RPMI7951 (cell line): Measurements from ENCODE around the gene TTLL9. TPM values are rescaled to one million over a fixed set of nuclear protein-coding genes. Genes with fewer than 3 reads are reported as not detected.

ENCODE experiments used
- DNase-seq: peaks from one replicate; pipeline ENCODE4 v3.0.0-alpha.2; 2012; ENCODE audit warnings: low read depth
- total RNA-seq: library from RNA; depleted of rRNA; stranded (reverse); fragments of >200 nt; shearing (Covaris generic); gene quantifications from 2 replicates; pipeline ENCODE4 v1.2.3, GENCODE V29; 2014

Gene TTLL9
- total RNA-seq, 1 experiment from 2014 or later = not detected

GRCh38 chr20:31879143-31879987, 8.9 kb downstream of the TTLL9 start:
- DNase-seq = peak; percentile 98

GRCh38 chr20:31881945-31882344, 11.5 kb downstream of the TTLL9 start:
- no peak for DNase-seq

- DNase-seq = no peak
These were observed 13.4 kb downstream of the TTLL9 start for GRCh38 chr20:31883829-31884228.

GRCh38 chr20:31890646-31891045, 20.2 kb downstream of the TTLL9 start:
- DNase-seq = no peak

GRCh38 chr20:31894980-31895675, 24.7 kb downstream of the TTLL9 start:
- DNase-seq = peak; percentile 67

GRCh38 chr20:31896049-31896448, 25.6 kb downstream of the TTLL9 start:
- no peak for DNase-seq

GRCh38 chr20:31897541-31897940, 27.1 kb downstream of the TTLL9 start:
- no peak for DNase-seq

- no peak for DNase-seq
These were observed 31.2 kb downstream of the TTLL9 start for GRCh38 chr20:31901615-31902014.

- no peak for DNase-seq
These were observed 33.4 kb downstream of the TTLL9 start for GRCh38 chr20:31903627-31904386.

- DNase-seq = no peak
These were observed 35.6 kb downstream of the TTLL9 start for GRCh38 chr20:31906001-31906400.

- DNase-seq = no peak
These were observed 36.6 kb downstream of the TTLL9 start for GRCh38 chr20:31907046-31907445.

GRCh38 chr20:31908016-31908415, 37.6 kb downstream of the TTLL9 start:
- DNase-seq = no peak

GRCh38 chr20:31908424-31908823, 38.0 kb downstream of the TTLL9 start:
- DNase-seq = no peak

GRCh38 chr20:31909253-31910070, 39.0 kb downstream of the TTLL9 start:
- DNase-seq = no peak

- DNase-seq = no peak
These were observed 39.8 kb downstream of the TTLL9 start for GRCh38 chr20:31910071-31910803.

GRCh38 chr20:31913431-31914157, 43.2 kb downstream of the TTLL9 start:
- no peak for DNase-seq

GRCh38 chr20:31914170-31914569, 43.7 kb downstream of the TTLL9 start:
- DNase-seq = no peak

- DNase-seq = no peak
These were observed 45.3 kb downstream of the TTLL9 start for GRCh38 chr20:31915491-31916280.

GRCh38 chr20:31916708-31917107, 46.3 kb downstream of the TTLL9 start:
- no peak for DNase-seq
